ENCODE measurements around the gene B3GAT1. TPM values are rescaled to one million over a fixed set of nuclear protein-coding genes. Genes with fewer than 3 reads are reported as not detected.

The B3GAT1 gene
- polyA plus RNA-seq, 1 of the 3 experiments (the other 2 are of a cell fraction), result 0.15 TPM

DNA sequence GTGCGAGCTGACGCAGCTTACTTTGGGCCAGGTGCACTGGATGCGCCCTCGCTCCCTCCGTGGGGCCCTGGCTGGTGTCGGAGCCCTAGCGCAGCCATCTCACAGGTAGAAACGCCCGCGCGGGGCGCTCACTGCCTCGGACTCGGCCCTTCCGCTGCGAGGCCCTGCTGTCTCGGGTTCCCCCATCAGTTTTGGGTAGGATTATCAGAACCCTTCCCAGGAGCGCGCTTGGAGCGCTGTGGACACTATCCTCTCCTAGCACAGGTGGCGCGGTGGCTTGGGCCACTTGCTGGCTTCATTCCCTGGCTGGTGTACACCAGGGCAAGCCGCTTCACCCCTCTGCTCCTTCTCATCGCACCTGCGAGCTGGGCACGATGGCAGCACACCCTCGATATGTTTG, 35.7 kb upstream of the B3GAT1 start:
- no peak overlapping the region for H2AFZ ChIP-seq (ENCODE audit: low read depth)
- TF ChIP-seq MEF2A (IDR thresholded peaks at IDR 0.05; ENCODE audit: borderline replicate concordance, low read depth) (no peak), MXI1 (IDR thresholded peaks at IDR 0.05; ENCODE audit: low read depth, low read length) (no peak), REST (IDR thresholded peaks at IDR 0.05; ENCODE audit: low read depth, low read length) (no peak), POLR2AphosphoS5 (IDR thresholded peaks at IDR 0.05; ENCODE audit: low read depth, low read length) (no peak), FOXJ3 (CRISPR knock-in tag; IDR thresholded peaks at IDR 0.05) (no peak), NRF1 (IDR thresholded peaks at IDR 0.05; ENCODE audit: low read depth, low read length) (no peak), TCF12 (IDR thresholded peaks at IDR 0.05) (no peak), GATA2 (CRISPR knock-in tag; IDR thresholded peaks at IDR 0.05) (no peak), JUND (IDR thresholded peaks at IDR 0.05) (no peak), EZH2phosphoT487 (IDR thresholded peaks at IDR 0.05; ENCODE audit: borderline replicate concordance, low read depth) (no peak), IRF3 (IDR thresholded peaks at IDR 0.05; ENCODE audit: low read depth, low read length) (no peak), RCOR1 (IDR thresholded peaks at IDR 0.05; ENCODE audit: low read length) (no peak), TAF1 (IDR thresholded peaks at IDR 0.05; ENCODE audit: borderline replicate concordance, low read depth, low read length) (no peak), RXRA (IDR thresholded peaks at IDR 0.05; ENCODE audit: borderline replicate concordance, low read depth) (no peak), PBX3 (IDR thresholded peaks at IDR 0.05) (no peak), NFIC (IDR thresholded peaks at IDR 0.05; ENCODE audit: borderline replicate concordance) (no peak), YY1 (IDR thresholded peaks at IDR 0.05; ENCODE audit: low read depth) (no peak)
- TF ChIP-seq, protein P1, sequence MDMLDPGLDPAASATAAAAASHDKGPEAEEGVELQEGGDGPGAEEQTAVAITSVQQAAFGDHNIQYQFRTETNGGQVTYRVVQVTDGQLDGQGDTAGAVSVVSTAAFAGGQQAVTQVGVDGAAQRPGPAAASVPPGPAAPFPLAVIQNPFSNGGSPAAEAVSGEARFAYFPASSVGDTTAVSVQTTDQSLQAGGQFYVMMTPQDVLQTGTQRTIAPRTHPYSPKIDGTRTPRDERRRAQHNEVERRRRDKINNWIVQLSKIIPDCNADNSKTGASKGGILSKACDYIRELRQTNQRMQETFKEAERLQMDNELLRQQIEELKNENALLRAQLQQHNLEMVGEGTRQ (IDR thresholded peaks at IDR 0.05; ENCODE audit: borderline replicate concordance, low read depth, low read length), result no peak
- TF ChIP-seq, protein P2, sequence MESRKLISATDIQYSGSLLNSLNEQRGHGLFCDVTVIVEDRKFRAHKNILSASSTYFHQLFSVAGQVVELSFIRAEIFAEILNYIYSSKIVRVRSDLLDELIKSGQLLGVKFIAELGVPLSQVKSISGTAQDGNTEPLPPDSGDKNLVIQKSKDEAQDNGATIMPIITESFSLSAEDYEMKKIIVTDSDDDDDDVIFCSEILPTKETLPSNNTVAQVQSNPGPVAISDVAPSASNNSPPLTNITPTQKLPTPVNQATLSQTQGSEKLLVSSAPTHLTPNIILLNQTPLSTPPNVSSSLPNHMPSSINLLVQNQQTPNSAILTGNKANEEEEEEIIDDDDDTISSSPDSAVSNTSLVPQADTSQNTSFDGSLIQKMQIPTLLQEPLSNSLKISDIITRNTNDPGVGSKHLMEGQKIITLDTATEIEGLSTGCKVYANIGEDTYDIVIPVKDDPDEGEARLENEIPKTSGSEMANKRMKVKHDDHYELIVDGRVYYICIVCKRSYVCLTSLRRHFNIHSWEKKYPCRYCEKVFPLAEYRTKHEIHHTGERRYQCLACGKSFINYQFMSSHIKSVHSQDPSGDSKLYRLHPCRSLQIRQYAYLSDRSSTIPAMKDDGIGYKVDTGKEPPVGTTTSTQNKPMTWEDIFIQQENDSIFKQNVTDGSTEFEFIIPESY (IDR thresholded peaks at IDR 0.05; ENCODE audit: borderline replicate concordance, low read depth), result no peak
- TF ChIP-seq, protein P3, sequence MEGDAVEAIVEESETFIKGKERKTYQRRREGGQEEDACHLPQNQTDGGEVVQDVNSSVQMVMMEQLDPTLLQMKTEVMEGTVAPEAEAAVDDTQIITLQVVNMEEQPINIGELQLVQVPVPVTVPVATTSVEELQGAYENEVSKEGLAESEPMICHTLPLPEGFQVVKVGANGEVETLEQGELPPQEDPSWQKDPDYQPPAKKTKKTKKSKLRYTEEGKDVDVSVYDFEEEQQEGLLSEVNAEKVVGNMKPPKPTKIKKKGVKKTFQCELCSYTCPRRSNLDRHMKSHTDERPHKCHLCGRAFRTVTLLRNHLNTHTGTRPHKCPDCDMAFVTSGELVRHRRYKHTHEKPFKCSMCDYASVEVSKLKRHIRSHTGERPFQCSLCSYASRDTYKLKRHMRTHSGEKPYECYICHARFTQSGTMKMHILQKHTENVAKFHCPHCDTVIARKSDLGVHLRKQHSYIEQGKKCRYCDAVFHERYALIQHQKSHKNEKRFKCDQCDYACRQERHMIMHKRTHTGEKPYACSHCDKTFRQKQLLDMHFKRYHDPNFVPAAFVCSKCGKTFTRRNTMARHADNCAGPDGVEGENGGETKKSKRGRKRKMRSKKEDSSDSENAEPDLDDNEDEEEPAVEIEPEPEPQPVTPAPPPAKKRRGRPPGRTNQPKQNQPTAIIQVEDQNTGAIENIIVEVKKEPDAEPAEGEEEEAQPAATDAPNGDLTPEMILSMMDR (IDR thresholded peaks at IDR 0.05), result no peak
- no peak overlapping the region for H3K4me3 ChIP-seq (ENCODE audit: low read depth in 2 of 2, low read length in 1 of 2)
- H3K27me3 ChIP-seq (ENCODE audit: insufficient read depth), result no peaks in the 10 kb centered on the region
- no peaks in the 10 kb centered on the region for H4K20me1 ChIP-seq (ENCODE audit: insufficient read depth)
- H3K4me1 ChIP-seq (ENCODE audit: control insufficient read depth in 1 of 2, insufficient read depth in 2 of 2, low read depth in 1 of 2, low read length in 1 of 2), result peaks cover 0 to 9% of the 10 kb centered on the region in 2 experiments; a peak in 1 of 4 replicates
- no peak overlapping the region for H3K4me2 ChIP-seq
- H3F3A ChIP-seq (replicated peaks; ENCODE audit: insufficient read depth), result no peaks in the 10 kb centered on the region
- H3K9me3 ChIP-seq, result no peaks in the 10 kb centered on the region
- POLR2A ChIA-PET, result no interaction called here
- H3K36me3 ChIP-seq (replicated peaks in 1 of 2; ENCODE audit: control insufficient read depth in 1 of 2, insufficient read depth in 2 of 2, low read length in 1 of 2), result no peaks in the 10 kb centered on the region
- CTCF ChIA-PET, result no interaction called here
- 62% methylated on average over 13 of the region's 27 CpGs for WGBS (ENCODE audit: low lambda C conversion rate)
- no peak for DNase-seq
- no peak overlapping the region for H3K27ac ChIP-seq (ENCODE audit: low read depth in 2 of 2, low read length in 1 of 2)
- no peaks in the 10 kb centered on the region for H3K79me2 ChIP-seq (ENCODE audit: insufficient read depth)
- no peak overlapping the region for H3K9ac ChIP-seq
- no peaks in the 10 kb centered on the region for H3K9me2 ChIP-seq

Data from SK-N-SH (cell line).